Thoracic aorta (tissue), 2 donors: ENCODE data around the gene PROZ. TPM values are rescaled to one million over a fixed set of nuclear protein-coding genes. Genes with fewer than 3 reads are reported as not detected.

Experiments
- ATAC-seq: fragments of 150-250 bp; one replicate; pipeline ENCODE4 v1.8.0; 2017; ENCODE audit warnings: low read depth; ENCODE audit not compliant: insufficient number of reproducible peaks, low FRiP score
- DNase-seq: peaks from one replicate; pipeline ENCODE4 v3.0.0-alpha.2; 2020; ENCODE audit warnings: low spot score
- H3K27ac ChIP-seq, 2 donors: fragments of 200-600 bp; sonication (generic); 1 replicate in 1 of 2; 2 replicates in 1 of 2; pipeline ENCODE4 v1.5.1; 2016; ENCODE audit warnings: mild to moderate bottlenecking in 2 of 2, moderate library complexity in 2 of 2
- H3K27me3 ChIP-seq: fragments of 200-600 bp; sonication (generic); replicated peaks from 2 replicates; pipeline ENCODE4 v1.6.0; 2016; ENCODE audit warnings: mild to moderate bottlenecking; ENCODE audit not compliant: insufficient read depth
- H3K36me3 ChIP-seq: fragments of 200-600 bp; sonication (generic); one replicate; pipeline ENCODE4 v1.5.1; 2016
- H3K4me1 ChIP-seq, 2 donors: fragments of 200-600 bp; sonication (generic); 1 replicate in 1 of 2; 2 replicates in 1 of 2; pipeline versions ENCODE4 v1.5.1 to v1.6.0; 2016; ENCODE audit warnings: low read depth in 2 of 2, mild to moderate bottlenecking in 1 of 2; ENCODE audit not compliant: control insufficient read depth in 1 of 2
- H3K4me3 ChIP-seq: fragments of 200-600 bp; sonication (generic); 2 replicates; pipeline ENCODE4 v1.5.1; 2016; ENCODE audit warnings: mild to moderate bottlenecking
- H3K9me3 ChIP-seq: fragments of 200-600 bp; sonication (generic); 2 replicates; pipeline ENCODE4 v1.5.1; 2016
- CTCF ChIP-seq: fragments of 200-600 bp; sonication (generic); IDR thresholded peaks from one replicate; pipeline ENCODE4 v1.5.1; 2019; ENCODE audit warnings: antibody characterized with exemption
- total RNA-seq, 2 donors: library from RNA; depleted of rRNA; stranded (reverse); fragments of >200 nt; gene quantifications; one replicate each; pipeline versions ENCODE4 v1.1.0 to v1.2.3, GENCODE V29; 2016

Gene PROZ
- total RNA-seq, 2 donors from 2014 or later, result not detected

GRCh38 chr13:113112893-113113845 is 45.3 kb upstream of the PROZ start:
- Histone ChIP-seq H3K27ac (no peak overlapping the region), H3K9me3 (no peaks in the 10 kb centered on the region), H3K4me3 (no peak overlapping the region), H3K27me3 (peaks cover 3% of the 10 kb centered on the region), H3K36me3 (no peaks in the 10 kb centered on the region), H3K4me1 (peaks cover 0 to 14% of the 10 kb centered on the region in 2 donors)
- no peak for TF ChIP-seq CTCF
- ATAC-seq (no peak), DNase-seq (no peak)

DNA sequence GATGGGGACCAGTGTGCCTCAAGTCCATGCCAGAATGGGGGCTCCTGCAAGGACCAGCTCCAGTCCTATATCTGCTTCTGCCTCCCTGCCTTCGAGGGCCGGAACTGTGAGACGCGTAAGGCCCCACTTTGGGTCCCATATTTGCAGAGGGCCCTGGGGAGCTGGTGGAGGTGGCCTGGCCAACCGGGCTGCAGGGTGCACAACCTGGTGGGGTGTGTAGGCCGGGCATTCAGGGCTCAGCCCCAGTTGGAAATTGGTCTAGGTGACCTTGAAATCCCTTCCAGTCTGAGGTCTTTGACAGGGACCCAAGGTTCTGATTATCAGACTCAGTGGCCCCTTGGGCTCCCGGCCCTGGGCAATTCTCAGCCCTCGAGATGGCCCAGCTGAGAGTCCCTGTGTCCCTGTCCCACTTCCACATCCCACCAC is 44.6 kb upstream of the PROZ start:
- no peak for TF ChIP-seq CTCF
- no peaks in the 10 kb centered on the region for H3K9me3 ChIP-seq

GRCh38 chr13:113114511-113115362 is 43.7 kb upstream of the PROZ start:
- Histone ChIP-seq H3K9me3 (no peaks in the 10 kb centered on the region), H3K27ac (no peak overlapping the region), H3K4me1 (peaks cover 0 to 14% of the 10 kb centered on the region in 2 donors), H3K36me3 (no peaks in the 10 kb centered on the region), H3K4me3 (no peak overlapping the region), H3K27me3 (peaks cover 3% of the 10 kb centered on the region)
- DNase-seq, result no peak
- ATAC-seq, result no peak
- no peak for TF ChIP-seq CTCF

More for the DNA sequence above, 44.6 kb upstream of the PROZ start:
- Histone ChIP-seq H3K27me3 (peaks cover 3% of the 10 kb centered on the region), H3K27ac (no peak overlapping the region), H3K4me3 (no peak overlapping the region), H3K36me3 (no peaks in the 10 kb centered on the region), H3K4me1 (peaks cover 0 to 14% of the 10 kb centered on the region in 2 donors)
- DNase-seq, result no peak
- ATAC-seq, result no peak

- ATAC-seq (no peak), DNase-seq (no peak)
- Histone ChIP-seq H3K27me3 (peaks cover 3% of the 10 kb centered on the region), H3K36me3 (no peaks in the 10 kb centered on the region), H3K27ac (no peak overlapping the region), H3K4me1 (peaks cover 0 to 5% of the 10 kb centered on the region in 2 donors), H3K4me3 (no peak overlapping the region), H3K9me3 (no peaks in the 10 kb centered on the region)
- no peak for TF ChIP-seq CTCF
These were observed 42.9 kb upstream of the PROZ start for GRCh38 chr13:113115363-113116205.
